GM12872 (cell line): Measurements from ENCODE around the gene DGKQ.

ENCODE experiments used
- CTCF ChIP-seq: IDR thresholded peaks from 3 replicates; pipeline ENCODE4 v1.5.1; 2011; ENCODE audit warnings: low read depth, mild to moderate bottlenecking, low read length, moderate library complexity; ENCODE audit not compliant: insufficient read depth

Gene DGKQ

GRCh38 chr4:971666-972500 is 1.5 kb downstream of the DGKQ start:
- no peak for TF ChIP-seq CTCF

GRCh38 chr4:970854-971520 is 2.4 kb downstream of the DGKQ start:
- TF ChIP-seq CTCF: no peak

- no peak for TF ChIP-seq CTCF
Observed at GRCh38 chr4:970046-970745, 3.2 kb downstream of the DGKQ start.

GRCh38 chr4:968621-969394 is 4.6 kb downstream of the DGKQ start:
- TF ChIP-seq CTCF: no peak

- no peak for TF ChIP-seq CTCF
Observed at GRCh38 chr4:968221-968620, 5.1 kb downstream of the DGKQ start.

- TF ChIP-seq CTCF: no peak
Observed at GRCh38 chr4:967113-968104, 6.0 kb downstream of the DGKQ start.
